GM23338 (cell line): ENCODE measurements around the gene ITPR3. TPM values are rescaled to one million over a fixed set of nuclear protein-coding genes. Genes with fewer than 3 reads are reported as not detected.

Source experiments
- ATAC-seq: fragments of 200-7000 bp; cut with Tn5 transposase; 3 replicates; pipeline ENCODE4 v1.9.1; 2020
- DNase-seq: peaks from one replicate; pipeline ENCODE4 v3.0.0-alpha.2; 2015; ENCODE audit warnings: low spot score
- H2AFZ ChIP-seq: fragments of 200-600 bp; sonication (generic); 2 replicates; pipeline ENCODE4 v1.8.0; 2016; ENCODE audit warnings: antibody characterized with exemption, mild to moderate bottlenecking, moderate library complexity
- H3F3A ChIP-seq: fragments of 200-600 bp; sonication (generic); replicated peaks from 2 replicates; pipeline ENCODE4 v1.8.0; 2017; ENCODE audit warnings: antibody characterized with exemption, mixed run types, low read depth
- H3K27ac ChIP-seq: fragments of 200-600 bp; sonication (generic); 2 replicates; pipeline ENCODE4 v1.6.1; 2016; ENCODE audit warnings: low read depth
- H3K27me3 ChIP-seq: fragments of 200-600 bp; sonication (generic); 2 replicates; pipeline ENCODE4 v1.8.0; 2016; ENCODE audit warnings: mild to moderate bottlenecking, mixed run types, moderate library complexity; ENCODE audit not compliant: insufficient read depth
- H3K36me3 ChIP-seq: fragments of 200-600 bp; sonication (generic); 2 replicates; pipeline ENCODE4 v1.8.0; 2016; ENCODE audit warnings: mild to moderate bottlenecking; ENCODE audit not compliant: insufficient read depth
- H3K4me1 ChIP-seq: fragments of 200-600 bp; sonication (generic); 2 replicates; pipeline ENCODE4 v1.8.0; 2016; ENCODE audit warnings: mild to moderate bottlenecking, moderate library complexity; ENCODE audit not compliant: insufficient read depth
- H3K4me2 ChIP-seq: fragments of 200-600 bp; sonication (generic); 2 replicates; pipeline ENCODE4 v1.7.1; 2017; ENCODE audit warnings: mixed run types
- H3K4me3 ChIP-seq: fragments of 200-600 bp; sonication (generic); 2 replicates; pipeline ENCODE4 v1.6.1; 2016; ENCODE audit warnings: mixed run types
- H3K79me2 ChIP-seq: fragments of 200-600 bp; sonication (generic); replicated peaks from 2 replicates; pipeline ENCODE4 v1.8.0; 2017; ENCODE audit warnings: mild to moderate bottlenecking; ENCODE audit not compliant: insufficient read depth
- H3K9me2 ChIP-seq: fragments of 200-600 bp; sonication (generic); 2 replicates; pipeline ENCODE4 v1.8.0; 2017; ENCODE audit not compliant: insufficient read depth
- H4K20me1 ChIP-seq: fragments of 200-600 bp; sonication (generic); replicated peaks from 2 replicates; pipeline ENCODE4 v1.8.0; 2017; ENCODE audit warnings: mild to moderate bottlenecking; ENCODE audit not compliant: insufficient read depth
- H3K27ac Mint-ChIP-seq: 2 replicates; pipeline ENCODE4 v1.8.0; 2020; ENCODE audit warnings: inconsistent platforms, mild to moderate bottlenecking, moderate library complexity, mixed read lengths
- H3K27me3 Mint-ChIP-seq: 3 replicates; pipeline ENCODE4 v1.8.0; 2022; ENCODE audit warnings: low read depth, mild to moderate bottlenecking, moderate library complexity, mixed read lengths, inconsistent platforms; ENCODE audit not compliant: insufficient read depth, poor library complexity
- H3K36me3 Mint-ChIP-seq: 3 replicates; pipeline ENCODE4 v1.8.0; 2021; ENCODE audit warnings: low read depth, mild to moderate bottlenecking, inconsistent platforms, moderate library complexity, mixed read lengths
- H3K4me1 Mint-ChIP-seq: 3 replicates; pipeline ENCODE4 v1.8.0; 2020; ENCODE audit warnings: mild to moderate bottlenecking, inconsistent platforms, mixed read lengths
- H3K4me3 Mint-ChIP-seq: 3 replicates; pipeline ENCODE4 v1.8.0; 2021; ENCODE audit warnings: moderate library complexity, mild to moderate bottlenecking, inconsistent platforms, mixed read lengths
- H3K9me3 Mint-ChIP-seq: 3 replicates; pipeline ENCODE4 v1.8.0; 2020; ENCODE audit warnings: moderate library complexity, mild to moderate bottlenecking, inconsistent platforms, mixed read lengths
- CTCF ChIP-seq, 2 experiments: fragments of 200-600 bp in 1 of 2; sonication (generic) in 1 of 2; conservative IDR thresholded peaks; 2 replicates each; pipeline versions ENCODE4 v1.5.1 to v1.6.1; 2016 to 2017; ENCODE audit warnings: antibody characterized with exemption in 2 of 2, low read depth in 2 of 2, mild to moderate bottlenecking in 2 of 2, moderate library complexity in 1 of 2
- EZH2 ChIP-seq: fragments of 200-600 bp; sonication (generic); IDR thresholded peaks from one replicate; pipeline ENCODE4 v1.8.0; 2017; ENCODE audit warnings: antibody characterized with exemption, mild to moderate bottlenecking, low read depth; ENCODE audit not compliant: unreplicated experiment
- EZH2phosphoT487 ChIP-seq: fragments of 200-600 bp; sonication (generic); IDR thresholded peaks from one replicate; pipeline ENCODE4 v1.8.1; 2018; ENCODE audit warnings: antibody characterized with exemption; ENCODE audit not compliant: unreplicated experiment
- JUNB ChIP-seq: IDR thresholded peaks from one replicate; pipeline ENCODE4 v1.6.1; 2016; ENCODE audit warnings: antibody characterized with exemption; ENCODE audit not compliant: unreplicated experiment
- POLR2AphosphoS5 ChIP-seq: IDR thresholded peaks from 2 replicates; pipeline ENCODE4 v1.6.1; 2016; ENCODE audit warnings: antibody characterized with exemption, low read depth
- STAT1 ChIP-seq: IDR thresholded peaks from one replicate; pipeline ENCODE4 v1.6.1; 2016; ENCODE audit warnings: antibody characterized with exemption; ENCODE audit not compliant: unreplicated experiment
- ZNF331 ChIP-seq: fragments of 250-450 bp; sonication (Bioruptor Pico); IDR thresholded peaks from 2 replicates; pipeline ENCODE4 v1.5.0; 2020; ENCODE audit warnings: low read depth, mild to moderate bottlenecking, moderate library complexity
- ZNF462 ChIP-seq: fragments of 250-450 bp; sonication (Bioruptor Pico); IDR thresholded peaks from 2 replicates; pipeline ENCODE4 v1.5.0; 2020; ENCODE audit warnings: mild to moderate bottlenecking, moderate library complexity
- polyA plus RNA-seq: library from polyadenylated mRNA; unstranded; fragments of >200 nt; fragmentation: Nextera tagmentation; extraction: Ambion mirVana; gene quantifications from 2 replicates; pipeline ENCODE4 v1.2.1, GENCODE V29; 2016
- total RNA-seq: library from RNA; depleted of rRNA; stranded (reverse); fragments of >200 nt; shearing (Covaris generic); gene quantifications from 2 replicates; pipeline ENCODE4 v1.2.3, GENCODE V29; 2014

The ITPR3 gene
- total and polyA plus RNA-seq, 2 experiments from 2014 or later, result 7.3 to 31.9 TPM

GRCh38 chr6:33699739-33700138, 78.6 kb downstream of the ITPR3 start:
- Histone ChIP-seq H3K27me3 (no peaks in the 10 kb centered on the region), H3K4me3 (no peak overlapping the region), H3F3A (0 out of 2 replicates have a peak, but pooled peaks cover 8% of the 10 kb centered on the region), H2AFZ (no peak overlapping the region), H3K4me2 (no peak overlapping the region), H3K36me3 (peaks cover 10% of the 10 kb centered on the region), H4K20me1 (peaks cover 17% of the 10 kb centered on the region), H3K9me2 (no peaks in the 10 kb centered on the region), H3K79me2 (peaks cover 8% of the 10 kb centered on the region; the same call in 1 of the 2 replicates), H3K27ac (no peak overlapping the region), H3K4me1 (0 out of 2 replicates have a peak, but pooled peaks cover 2% of the 10 kb centered on the region)
- DNase-seq, result no peak
- Mint-ChIP-seq H3K27ac (no peak overlapping the region), H3K36me3 (peaks cover 48% of the 10 kb centered on the region), H3K9me3 (no peaks in the 10 kb centered on the region), H3K27me3 (peaks cover 4% of the 10 kb centered on the region), H3K4me3 (no peak overlapping the region), H3K4me1 (peaks cover 23% of the 10 kb centered on the region)
- no peak for TF ChIP-seq ZNF331 (CRISPR knock-in tag)
- TF ChIP-seq CTCF (conservative IDR thresholded peaks at IDR 0.05; ENCODE audit: low read depth in 2 of 2), result no peak
- TF ChIP-seq STAT1, result no peak
- TF ChIP-seq POLR2AphosphoS5, result no peak
- TF ChIP-seq EZH2phosphoT487, result no peak
- no peak for TF ChIP-seq EZH2
- no peak for TF ChIP-seq JUNB
- TF ChIP-seq ZNF462 (CRISPR knock-in tag), result no peak
- ATAC-seq, result no peak
